DOHH2 (cell line): ENCODE measurements around the gene RBM23.

Experiments
- H3F3A ChIP-seq: fragments of 200-600 bp; sonication (generic), shearing (Covaris generic); 2 replicates; pipeline ENCODE4 v1.6.0; 2016; ENCODE audit warnings: antibody characterized with exemption, mild to moderate bottlenecking; ENCODE audit not compliant: control insufficient read depth, insufficient read depth
- H3K27ac ChIP-seq: fragments of 200-600 bp; sonication (generic); 2 replicates; pipeline ENCODE4 v1.5.1; 2014; ENCODE audit warnings: low read depth, mild to moderate bottlenecking, low read length, moderate library complexity
- H3K27me3 ChIP-seq: fragments of 200-600 bp; sonication (generic); 2 replicates; pipeline ENCODE4 v1.6.1; 2014; ENCODE audit warnings: mild to moderate bottlenecking, low read length, mixed read lengths; ENCODE audit not compliant: control insufficient read depth
- H3K36me3 ChIP-seq: fragments of 200-600 bp; sonication (generic); 2 replicates; pipeline ENCODE4 v1.6.1; 2014; ENCODE audit warnings: mild to moderate bottlenecking, low read length, moderate library complexity, mixed read lengths; ENCODE audit not compliant: control insufficient read depth
- H3K4me1 ChIP-seq: fragments of 200-600 bp; sonication (generic); 2 replicates; pipeline ENCODE4 v1.6.1; 2014; ENCODE audit warnings: mild to moderate bottlenecking, low read length, mixed read lengths; ENCODE audit not compliant: control insufficient read depth
- H3K4me2 ChIP-seq: fragments of 200-600 bp; sonication (generic); 2 replicates; pipeline ENCODE4 v1.6.0; 2014; ENCODE audit warnings: mild to moderate bottlenecking, low read length, moderate library complexity
- H3K4me3 ChIP-seq: fragments of 200-600 bp; sonication (generic); 2 replicates; pipeline ENCODE4 v1.5.1; 2014; ENCODE audit warnings: mild to moderate bottlenecking, low read length, mixed read lengths
- H3K79me2 ChIP-seq: fragments of 200-600 bp; sonication (generic); 2 replicates; pipeline ENCODE4 v1.6.1; 2014; ENCODE audit warnings: mild to moderate bottlenecking, low read length, mixed read lengths; ENCODE audit not compliant: control insufficient read depth
- H3K9me2 ChIP-seq: fragments of 200-600 bp; sonication (generic); replicated peaks from 2 replicates; pipeline ENCODE4 v1.6.1; 2014; ENCODE audit warnings: mild to moderate bottlenecking, low read length, mixed read lengths; ENCODE audit not compliant: control insufficient read depth
- H3K9me3 ChIP-seq: fragments of 200-600 bp; sonication (generic); 2 replicates; pipeline ENCODE4 v1.6.1; 2014; ENCODE audit warnings: antibody characterized with exemption, low read length, mixed read lengths; ENCODE audit not compliant: control insufficient read depth, insufficient read depth
- H4K20me1 ChIP-seq: fragments of 200-600 bp; sonication (generic); 2 replicates; pipeline ENCODE4 v1.6.0; 2014; ENCODE audit warnings: low read depth, mild to moderate bottlenecking, antibody characterized with exemption, low read length, moderate library complexity; ENCODE audit not compliant: control insufficient read depth, insufficient read depth
- CTCF ChIP-seq: fragments of 200-600 bp; sonication (generic); IDR thresholded peaks from one replicate; pipeline ENCODE4 v1.5.1; 2014; ENCODE audit warnings: antibody characterized with exemption, mild to moderate bottlenecking, low read depth, low read length; ENCODE audit not compliant: poor library complexity, severe bottlenecking
- EZH2phosphoT487 ChIP-seq: fragments of 200-600 bp; sonication (generic); IDR thresholded peaks from 2 replicates; pipeline ENCODE4 v1.6.1; 2017; ENCODE audit warnings: borderline replicate concordance, mild to moderate bottlenecking, antibody characterized with exemption, low read length, moderate library complexity, mixed read lengths

The RBM23 gene

GRCh38 chr14:22945642-22946041, 26.7 kb upstream of the RBM23 start:
- H3K79me2 ChIP-seq, result no peaks in the 10 kb centered on the region; the same call in 1 of the 2 replicates
- no peaks in the 10 kb centered on the region; the same call in 1 of the 2 replicates for H3F3A ChIP-seq
- H3K27ac ChIP-seq, result no peak overlapping the region
- no peak overlapping the region for H3K4me2 ChIP-seq
- no peaks in the 10 kb centered on the region for H3K27me3 ChIP-seq
- H3K4me1 ChIP-seq, result no peaks in the 10 kb centered on the region
- no peak for TF ChIP-seq EZH2phosphoT487
- peaks cover 57% of the 10 kb centered on the region for H3K36me3 ChIP-seq
- no peaks in the 10 kb centered on the region for H3K9me2 ChIP-seq
- H3K9me3 ChIP-seq, result no peaks in the 10 kb centered on the region
- no peak overlapping the region for H3K4me3 ChIP-seq
- no peaks in the 10 kb centered on the region for H4K20me1 ChIP-seq

GRCh38 chr14:22939684-22940083, 20.7 kb upstream of the RBM23 start:
- Histone ChIP-seq H3K27ac (no peak overlapping the region), H3K9me2 (no peaks in the 10 kb centered on the region), H3K4me2 (no peak overlapping the region), H3K4me3 (no peak overlapping the region), H3K9me3 (no peaks in the 10 kb centered on the region), H3K4me1 (no peaks in the 10 kb centered on the region), H3K27me3 (no peaks in the 10 kb centered on the region), H4K20me1 (no peaks in the 10 kb centered on the region), H3K79me2 (no peaks in the 10 kb centered on the region), H3K36me3 (peaks cover 28% of the 10 kb centered on the region), H3F3A (0 out of 2 replicates have a peak, but pooled peaks cover 6% of the 10 kb centered on the region)
- TF ChIP-seq CTCF, result no peak

GRCh38 chr14:22935156-22935555, 16.2 kb upstream of the RBM23 start:
- no peaks in the 10 kb centered on the region for H4K20me1 ChIP-seq
- peaks cover 3% of the 10 kb centered on the region for H3K36me3 ChIP-seq
- TF ChIP-seq CTCF (no peak), EZH2phosphoT487 (no peak)
- H3K9me2 ChIP-seq, result no peaks in the 10 kb centered on the region
- peaks cover 20% of the 10 kb centered on the region for H3F3A ChIP-seq
- H3K4me2 ChIP-seq, result no peak overlapping the region
- no peaks in the 10 kb centered on the region for H3K9me3 ChIP-seq
- no peak overlapping the region for H3K27ac ChIP-seq
- no peak overlapping the region for H3K4me3 ChIP-seq
- H3K79me2 ChIP-seq, result no peaks in the 10 kb centered on the region
- no peaks in the 10 kb centered on the region for H3K27me3 ChIP-seq
- H3K4me1 ChIP-seq, result peaks cover 6% of the 10 kb centered on the region

- Histone ChIP-seq H4K20me1 (0 out of 2 replicates have a peak, but pooled peaks cover 2% of the 10 kb centered on the region), H3K27me3 (no peaks in the 10 kb centered on the region), H3K4me3 (no peak overlapping the region), H3K9me2 (no peaks in the 10 kb centered on the region), H3K79me2 (peaks cover 20% of the 10 kb centered on the region), H3K4me2 (no peak overlapping the region), H3K9me3 (no peaks in the 10 kb centered on the region), H3F3A (peaks cover 27% of the 10 kb centered on the region), H3K36me3 (peaks cover 19% of the 10 kb centered on the region), H3K4me1 (peaks cover 22% of the 10 kb centered on the region), H3K27ac (no peak overlapping the region)
- no peak for TF ChIP-seq EZH2phosphoT487
- TF ChIP-seq CTCF, result no peak
Observed at GRCh38 chr14:22932146-22932545, 13.2 kb upstream of the RBM23 start.
